HPDE6-E6E7 (cell line): ENCODE results near the gene PNISR.
A peak's percentile ranks its signal among the peaks of the same experiment; 100 is the strongest.

Source experiments
- DNase-seq: peaks from one replicate; pipeline ENCODE4 v3.0.0; 2011; ENCODE audit warnings: missing footprints; ENCODE audit errors: extremely low spot score

The PNISR gene

GRCh38 chr6:99402448-99402847 lies 22.7 kb downstream of the PNISR start:
- no peak for DNase-seq

- DNase-seq, result no peak
These were observed 27.8 kb downstream of the PNISR start for GRCh38 chr6:99397287-99397686.

GRCh38 chr6:99393698-99394531 lies 31.2 kb downstream of the PNISR start, which contains the start of gene COQ3:
TSS of gene COQ3 (minus strand) at chr6:99394195. CDS start at chr6:99394179, 16 bp downstream.
- DNase-seq, result peak; percentile 76

- DNase-seq, result no peak
These were observed 31.8 kb downstream of the PNISR start for GRCh38 chr6:99393366-99393697.

GRCh38 chr6:99390896-99391295 lies 34.2 kb downstream of the PNISR start:
- DNase-seq, result no peak

GRCh38 chr6:99384507-99384906 lies 40.6 kb downstream of the PNISR start:
- no peak for DNase-seq

- no peak for DNase-seq
These were observed 46.5 kb downstream of the PNISR start for GRCh38 chr6:99378636-99379035.

- no peak for DNase-seq
These were observed 55.6 kb downstream of the PNISR start for GRCh38 chr6:99369533-99369932.

GRCh38 chr6:99366852-99367251 lies 58.3 kb downstream of the PNISR start:
- no peak for DNase-seq

- DNase-seq, result no peak
These were observed 61.1 kb downstream of the PNISR start for GRCh38 chr6:99364026-99364425.

GRCh38 chr6:99362678-99363268 lies 62.3 kb downstream of the PNISR start:
- DNase-seq, result no peak

GRCh38 chr6:99359800-99360199 lies 65.3 kb downstream of the PNISR start:
- no peak for DNase-seq

GRCh38 chr6:99356641-99357040 lies 68.5 kb downstream of the PNISR start:
- no peak for DNase-seq

GRCh38 chr6:99354983-99355382 lies 70.1 kb downstream of the PNISR start:
- DNase-seq, result no peak

GRCh38 chr6:99353126-99353525 lies 72.0 kb downstream of the PNISR start:
- no peak for DNase-seq

- DNase-seq, result no peak
These were observed 74.5 kb downstream of the PNISR start for GRCh38 chr6:99350573-99350972.

GRCh38 chr6:99349171-99350141 lies 75.7 kb downstream of the PNISR start, which contains the start of gene FAXC:
TSS of gene FAXC (minus strand) at chr6:99349674. CDS start at chr6:99349372, 302 bp downstream.
- DNase-seq, result peak; percentile 55

GRCh38 chr6:99348288-99349170 lies 76.6 kb downstream of the PNISR start:
- DNase-seq, result no peak
